ENCODE data around the gene PKD1L1.

The PKD1L1 gene

DNA sequence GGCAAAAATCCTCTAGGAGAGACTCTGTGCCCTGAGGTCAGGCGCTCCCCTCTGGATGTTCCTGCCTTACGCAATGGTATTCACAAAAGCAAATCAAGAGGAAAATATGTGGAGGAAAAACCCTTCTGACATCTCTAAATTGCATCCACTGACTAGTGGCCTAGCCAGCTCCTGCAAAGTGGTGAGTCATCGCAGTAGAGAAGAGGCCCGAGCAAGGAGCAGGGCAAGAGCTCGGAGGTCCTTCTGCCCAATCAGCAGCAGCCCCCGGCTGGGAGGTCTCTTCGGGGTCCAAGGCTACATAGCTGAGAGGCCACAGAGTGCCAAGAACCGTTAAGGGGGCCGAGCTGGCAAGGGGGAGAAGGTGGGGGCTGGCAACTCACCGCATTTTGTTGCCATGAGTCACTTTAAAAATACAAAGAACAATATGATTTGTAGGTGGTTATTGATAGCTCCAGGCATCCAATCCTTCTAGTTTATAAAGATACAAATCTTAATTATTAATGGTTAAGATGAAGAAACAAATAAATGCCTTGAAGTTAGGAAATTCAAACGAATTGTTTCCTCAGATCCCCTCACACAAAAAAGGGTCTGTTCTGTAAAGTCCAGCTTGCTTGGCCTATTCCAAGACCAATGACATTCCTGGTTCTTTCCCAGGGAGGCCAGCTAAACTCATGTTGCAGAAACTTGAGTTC, 161.6 kb downstream of the PKD1L1 start (continued):
- TF ChIP-seq ISL1 (CRISPR knock-in tag; IDR thresholded peaks at IDR 0.05): peak; percentile 97
- TF ChIP-seq CSDC2 (CRISPR knock-in tag; IDR thresholded peaks at IDR 0.05): peak; percentile 84; the same call in 1 of the 2 replicates

DNA sequence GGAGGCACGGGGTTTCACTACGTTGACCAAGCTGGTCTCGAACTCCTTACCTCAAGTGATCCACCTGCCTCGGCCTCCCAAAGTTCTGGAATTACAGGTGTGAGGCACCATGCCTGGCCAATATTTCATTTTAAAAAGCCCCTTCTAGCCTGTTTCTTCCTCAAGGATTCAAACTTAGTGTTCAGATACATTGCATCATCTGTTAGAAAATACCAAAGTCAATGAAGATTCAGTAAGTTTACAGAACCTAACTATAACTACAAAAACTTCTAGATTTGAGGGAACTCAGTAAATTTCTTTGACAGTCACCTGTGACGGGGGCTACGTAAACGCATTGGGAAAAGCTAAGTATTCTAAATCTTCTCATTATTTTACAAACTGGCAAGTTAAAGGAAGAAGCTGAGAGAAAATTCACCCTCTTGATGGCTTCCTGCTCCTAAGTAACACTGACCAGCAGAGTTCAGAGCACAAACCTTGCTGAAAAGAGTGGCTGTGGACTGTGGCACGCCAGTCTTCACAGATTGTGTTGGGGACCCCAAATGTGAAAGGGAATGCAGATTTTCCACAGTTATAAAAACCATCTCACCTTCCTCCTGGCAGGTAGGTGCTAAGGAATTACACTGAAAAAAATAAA, 162.2 kb downstream of the PKD1L1 start:
- TF ChIP-seq ARNTL (CRISPR knock-in tag; IDR thresholded peaks at IDR 0.05; ENCODE audit: borderline replicate concordance, low read depth): no peak
- 0 out of 2 replicates have a peak, but pooled peaks have one; percentile 30 for TF ChIP-seq ZNF8 (CRISPR knock-in tag; IDR thresholded peaks at IDR 0.05)
- TF ChIP-seq, protein P1, sequence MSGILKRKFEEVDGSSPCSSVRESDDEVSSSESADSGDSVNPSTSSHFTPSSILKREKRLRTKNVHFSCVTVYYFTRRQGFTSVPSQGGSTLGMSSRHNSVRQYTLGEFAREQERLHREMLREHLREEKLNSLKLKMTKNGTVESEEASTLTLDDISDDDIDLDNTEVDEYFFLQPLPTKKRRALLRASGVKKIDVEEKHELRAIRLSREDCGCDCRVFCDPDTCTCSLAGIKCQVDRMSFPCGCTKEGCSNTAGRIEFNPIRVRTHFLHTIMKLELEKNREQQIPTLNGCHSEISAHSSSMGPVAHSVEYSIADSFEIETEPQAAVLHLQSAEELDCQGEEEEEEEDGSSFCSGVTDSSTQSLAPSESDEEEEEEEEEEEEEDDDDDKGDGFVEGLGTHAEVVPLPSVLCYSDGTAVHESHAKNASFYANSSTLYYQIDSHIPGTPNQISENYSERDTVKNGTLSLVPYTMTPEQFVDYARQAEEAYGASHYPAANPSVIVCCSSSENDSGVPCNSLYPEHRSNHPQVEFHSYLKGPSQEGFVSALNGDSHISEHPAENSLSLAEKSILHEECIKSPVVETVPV (CRISPR knock-in tag; IDR thresholded peaks at IDR 0.05): no peak
- TF ChIP-seq ZFP3 (CRISPR knock-in tag; IDR thresholded peaks at IDR 0.05): peak; percentile 42
- TF ChIP-seq ESRRG (CRISPR knock-in tag; IDR thresholded peaks at IDR 0.05): no peak
- TF ChIP-seq OSR1 (CRISPR knock-in tag; IDR thresholded peaks at IDR 0.05): no peak
- TF ChIP-seq, protein P2, sequence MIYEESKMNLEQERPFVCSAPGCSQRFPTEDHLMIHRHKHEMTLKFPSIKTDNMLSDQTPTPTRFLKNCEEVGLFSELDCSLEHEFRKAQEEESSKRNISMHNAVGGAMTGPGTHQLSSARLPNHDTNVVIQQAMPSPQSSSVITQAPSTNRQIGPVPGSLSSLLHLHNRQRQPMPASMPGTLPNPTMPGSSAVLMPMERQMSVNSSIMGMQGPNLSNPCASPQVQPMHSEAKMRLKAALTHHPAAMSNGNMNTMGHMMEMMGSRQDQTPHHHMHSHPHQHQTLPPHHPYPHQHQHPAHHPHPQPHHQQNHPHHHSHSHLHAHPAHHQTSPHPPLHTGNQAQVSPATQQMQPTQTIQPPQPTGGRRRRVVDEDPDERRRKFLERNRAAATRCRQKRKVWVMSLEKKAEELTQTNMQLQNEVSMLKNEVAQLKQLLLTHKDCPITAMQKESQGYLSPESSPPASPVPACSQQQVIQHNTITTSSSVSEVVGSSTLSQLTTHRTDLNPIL (CRISPR knock-in tag; IDR thresholded peaks at IDR 0.05; ENCODE audit: low read depth): peak; percentile 36; the same call in 1 of the 2 replicates
- TF ChIP-seq SNAI2 (CRISPR knock-in tag; IDR thresholded peaks at IDR 0.05): no peak
- TF ChIP-seq ZFP30 (CRISPR knock-in tag; IDR thresholded peaks at IDR 0.05): no peak
- TF ChIP-seq, protein P3, sequence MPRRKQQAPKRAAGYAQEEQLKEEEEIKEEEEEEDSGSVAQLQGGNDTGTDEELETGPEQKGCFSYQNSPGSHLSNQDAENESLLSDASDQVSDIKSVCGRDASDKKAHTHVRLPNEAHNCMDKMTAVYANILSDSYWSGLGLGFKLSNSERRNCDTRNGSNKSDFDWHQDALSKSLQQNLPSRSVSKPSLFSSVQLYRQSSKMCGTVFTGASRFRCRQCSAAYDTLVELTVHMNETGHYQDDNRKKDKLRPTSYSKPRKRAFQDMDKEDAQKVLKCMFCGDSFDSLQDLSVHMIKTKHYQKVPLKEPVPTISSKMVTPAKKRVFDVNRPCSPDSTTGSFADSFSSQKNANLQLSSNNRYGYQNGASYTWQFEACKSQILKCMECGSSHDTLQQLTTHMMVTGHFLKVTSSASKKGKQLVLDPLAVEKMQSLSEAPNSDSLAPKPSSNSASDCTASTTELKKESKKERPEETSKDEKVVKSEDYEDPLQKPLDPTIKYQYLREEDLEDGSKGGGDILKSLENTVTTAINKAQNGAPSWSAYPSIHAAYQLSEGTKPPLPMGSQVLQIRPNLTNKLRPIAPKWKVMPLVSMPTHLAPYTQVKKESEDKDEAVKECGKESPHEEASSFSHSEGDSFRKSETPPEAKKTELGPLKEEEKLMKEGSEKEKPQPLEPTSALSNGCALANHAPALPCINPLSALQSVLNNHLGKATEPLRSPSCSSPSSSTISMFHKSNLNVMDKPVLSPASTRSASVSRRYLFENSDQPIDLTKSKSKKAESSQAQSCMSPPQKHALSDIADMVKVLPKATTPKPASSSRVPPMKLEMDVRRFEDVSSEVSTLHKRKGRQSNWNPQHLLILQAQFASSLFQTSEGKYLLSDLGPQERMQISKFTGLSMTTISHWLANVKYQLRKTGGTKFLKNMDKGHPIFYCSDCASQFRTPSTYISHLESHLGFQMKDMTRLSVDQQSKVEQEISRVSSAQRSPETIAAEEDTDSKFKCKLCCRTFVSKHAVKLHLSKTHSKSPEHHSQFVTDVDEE (CRISPR knock-in tag; IDR thresholded peaks at IDR 0.05): no peak
- peak; percentile 84; the same call in 1 of the 2 replicates for TF ChIP-seq ZNF565 (CRISPR knock-in tag; conservative IDR thresholded peaks at IDR 0.05; ENCODE audit: low read depth)
- TF ChIP-seq RARB (CRISPR knock-in tag; IDR thresholded peaks at IDR 0.05): no peak
- peak; percentile 3 for ATAC-seq

DNA sequence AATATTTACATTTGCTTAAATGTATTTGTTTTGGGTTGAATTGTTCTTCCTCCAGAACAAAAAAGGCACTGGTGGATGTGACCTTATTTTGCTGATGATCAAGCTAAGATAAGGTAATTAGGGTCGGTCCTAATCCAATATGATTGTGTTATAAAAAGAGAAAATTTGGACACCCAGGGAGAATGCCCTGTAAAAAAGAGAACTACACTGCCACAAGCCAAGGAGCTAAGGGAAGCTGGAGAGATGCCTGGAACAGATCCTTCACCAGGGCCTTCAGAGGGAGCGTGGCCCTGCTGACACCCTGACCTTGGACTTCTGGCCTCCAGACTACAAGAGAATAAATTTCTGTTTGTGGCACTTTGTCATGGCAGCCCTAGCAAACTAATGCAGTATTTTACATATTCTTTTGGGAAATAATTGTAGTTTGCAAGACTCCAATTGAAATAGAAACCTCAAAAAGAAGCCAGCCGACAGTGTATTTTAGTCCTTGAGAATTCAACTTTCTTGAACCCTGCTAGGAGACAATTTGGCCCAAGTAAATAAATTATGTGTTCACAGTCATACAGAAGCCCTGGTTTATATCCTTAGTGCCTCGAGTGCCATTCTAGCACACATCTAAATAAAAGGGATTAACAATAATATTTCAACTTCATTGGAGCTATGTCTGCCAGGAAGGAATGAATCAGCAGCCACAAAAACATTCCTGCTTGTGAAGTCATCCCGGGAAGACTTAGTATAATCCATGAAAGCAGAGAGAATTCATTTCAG, 164.6 kb downstream of the PKD1L1 start:
- peak; percentile 65 for ATAC-seq
- TF ChIP-seq RARB (CRISPR knock-in tag; IDR thresholded peaks at IDR 0.05) (peak; percentile 91), TOX (CRISPR knock-in tag; IDR thresholded peaks at IDR 0.05; ENCODE audit: borderline replicate concordance) (peak; percentile 96), ZFP3 (CRISPR knock-in tag; IDR thresholded peaks at IDR 0.05) (peak; percentile 77; the same call in 1 of the 2 replicates), BACH2 (CRISPR knock-in tag; IDR thresholded peaks at IDR 0.05; ENCODE audit: borderline replicate concordance) (no peak), GLIS3 (CRISPR knock-in tag; IDR thresholded peaks at IDR 0.05) (peak; percentile 87), ZNF70 (CRISPR knock-in tag; IDR thresholded peaks at IDR 0.05) (no peak), PPARA (CRISPR knock-in tag; IDR thresholded peaks at IDR 0.05; ENCODE audit: borderline replicate concordance) (no peak), SNAI2 (CRISPR knock-in tag; IDR thresholded peaks at IDR 0.05) (0 out of 2 replicates have a peak, but pooled peaks have one; percentile 81), TCF4 (CRISPR knock-in tag; IDR thresholded peaks at IDR 0.05; ENCODE audit: borderline replicate concordance) (no peak; the same call in 1 of the 2 replicates)
- TF ChIP-seq, protein P4, sequence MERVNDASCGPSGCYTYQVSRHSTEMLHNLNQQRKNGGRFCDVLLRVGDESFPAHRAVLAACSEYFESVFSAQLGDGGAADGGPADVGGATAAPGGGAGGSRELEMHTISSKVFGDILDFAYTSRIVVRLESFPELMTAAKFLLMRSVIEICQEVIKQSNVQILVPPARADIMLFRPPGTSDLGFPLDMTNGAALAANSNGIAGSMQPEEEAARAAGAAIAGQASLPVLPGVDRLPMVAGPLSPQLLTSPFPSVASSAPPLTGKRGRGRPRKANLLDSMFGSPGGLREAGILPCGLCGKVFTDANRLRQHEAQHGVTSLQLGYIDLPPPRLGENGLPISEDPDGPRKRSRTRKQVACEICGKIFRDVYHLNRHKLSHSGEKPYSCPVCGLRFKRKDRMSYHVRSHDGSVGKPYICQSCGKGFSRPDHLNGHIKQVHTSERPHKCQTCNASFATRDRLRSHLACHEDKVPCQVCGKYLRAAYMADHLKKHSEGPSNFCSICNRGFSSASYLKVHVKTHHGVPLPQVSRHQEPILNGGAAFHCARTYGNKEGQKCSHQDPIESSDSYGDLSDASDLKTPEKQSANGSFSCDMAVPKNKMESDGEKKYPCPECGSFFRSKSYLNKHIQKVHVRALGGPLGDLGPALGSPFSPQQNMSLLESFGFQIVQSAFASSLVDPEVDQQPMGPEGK (CRISPR knock-in tag; IDR thresholded peaks at IDR 0.05; ENCODE audit: borderline replicate concordance): peak; percentile 95; the same call in 1 of the 2 replicates
- TF ChIP-seq, protein P2 (CRISPR knock-in tag; IDR thresholded peaks at IDR 0.05; ENCODE audit: low read depth): peak; percentile 84
- TF ChIP-seq, protein P3 (CRISPR knock-in tag; IDR thresholded peaks at IDR 0.05): no peak
- TF ChIP-seq, protein P5, sequence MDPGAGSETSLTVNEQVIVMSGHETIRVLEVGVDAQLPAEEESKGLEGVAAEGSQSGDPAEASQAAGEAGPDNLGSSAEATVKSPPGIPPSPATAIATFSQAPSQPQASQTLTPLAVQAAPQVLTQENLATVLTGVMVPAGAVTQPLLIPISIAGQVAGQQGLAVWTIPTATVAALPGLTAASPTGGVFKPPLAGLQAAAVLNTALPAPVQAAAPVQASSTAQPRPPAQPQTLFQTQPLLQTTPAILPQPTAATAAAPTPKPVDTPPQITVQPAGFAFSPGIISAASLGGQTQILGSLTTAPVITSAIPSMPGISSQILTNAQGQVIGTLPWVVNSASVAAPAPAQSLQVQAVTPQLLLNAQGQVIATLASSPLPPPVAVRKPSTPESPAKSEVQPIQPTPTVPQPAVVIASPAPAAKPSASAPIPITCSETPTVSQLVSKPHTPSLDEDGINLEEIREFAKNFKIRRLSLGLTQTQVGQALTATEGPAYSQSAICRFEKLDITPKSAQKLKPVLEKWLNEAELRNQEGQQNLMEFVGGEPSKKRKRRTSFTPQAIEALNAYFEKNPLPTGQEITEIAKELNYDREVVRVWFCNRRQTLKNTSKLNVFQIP (CRISPR knock-in tag; IDR thresholded peaks at IDR 0.05; ENCODE audit: borderline replicate concordance, low read depth): peak; percentile 11; the same call in 1 of the 2 replicates
